HG03575 (cell line): ENCODE results near the gene IL27RA.

ENCODE experiments used
- ATAC-seq: cut with Tn5 transposase; IDR thresholded peaks from one replicate; pipeline ENCODE4 v1.9.1; 2021; ENCODE audit not compliant: unreplicated experiment, insufficient number of reproducible peaks, low FRiP score; ENCODE audit errors: extremely low read depth

The IL27RA gene

GRCh38 chr19:14031719-14032480 is at the start of gene IL27RA:
Gene IL27RA, plus strand, starts transcription at chr19:14031762. Its CDS starts 111 bp downstream, at chr19:14031873.
- ATAC-seq, result no peak

GRCh38 chr19:13981988-13982501 is 49.5 kb upstream of the IL27RA start:
- no peak for ATAC-seq

GRCh38 chr19:13982773-13983172 is 48.8 kb upstream of the IL27RA start:
- ATAC-seq, result no peak

GRCh38 chr19:13983213-13983889 is 48.2 kb upstream of the IL27RA start:
- no peak for ATAC-seq

- ATAC-seq, result no peak
These were observed 47.4 kb upstream of the IL27RA start for GRCh38 chr19:13984186-13984585.

- no peak for ATAC-seq
These were observed 46.5 kb upstream of the IL27RA start for GRCh38 chr19:13984875-13985741.

GRCh38 chr19:13985771-13986347 is 45.7 kb upstream of the IL27RA start:
- no peak for ATAC-seq

GRCh38 chr19:13986348-13986904 is 45.1 kb upstream of the IL27RA start:
- ATAC-seq, result peak; percentile 51

GRCh38 chr19:13987101-13987890 is 44.3 kb upstream of the IL27RA start:
- no peak for ATAC-seq

- no peak for ATAC-seq
These were observed 42.1 kb upstream of the IL27RA start for GRCh38 chr19:13989487-13989886.

- ATAC-seq, result no peak
These were observed 41.5 kb upstream of the IL27RA start for GRCh38 chr19:13990085-13990484.

GRCh38 chr19:13992025-13992424 is 39.5 kb upstream of the IL27RA start:
- ATAC-seq, result no peak

- ATAC-seq, result no peak
These were observed 37.8 kb upstream of the IL27RA start for GRCh38 chr19:13993590-13994300.

GRCh38 chr19:13995017-13995728 is 36.4 kb upstream of the IL27RA start:
- no peak for ATAC-seq

GRCh38 chr19:13995878-13996765 is 35.4 kb upstream of the IL27RA start:
- ATAC-seq, result no peak
